Measurements from ENCODE around the gene NRBP1.

- TF ChIP-seq HDAC2 (IDR thresholded peaks at IDR 0.05; ENCODE audit: borderline replicate concordance in 1 of 2, low read depth in 2 of 2, low read length in 2 of 2) (no peak), KDM4A (IDR thresholded peaks at IDR 0.05; ENCODE audit: low read depth, low read length, severe bottlenecking) (no peak), FOSL1 (IDR thresholded peaks at IDR 0.05; ENCODE audit: insufficient read depth, low read depth, low read length) (no peak), POLR2AphosphoS5 (IDR thresholded peaks at IDR 0.05; ENCODE audit: low read depth, low read length) (no peak)
- TF ChIP-seq, protein P1, sequence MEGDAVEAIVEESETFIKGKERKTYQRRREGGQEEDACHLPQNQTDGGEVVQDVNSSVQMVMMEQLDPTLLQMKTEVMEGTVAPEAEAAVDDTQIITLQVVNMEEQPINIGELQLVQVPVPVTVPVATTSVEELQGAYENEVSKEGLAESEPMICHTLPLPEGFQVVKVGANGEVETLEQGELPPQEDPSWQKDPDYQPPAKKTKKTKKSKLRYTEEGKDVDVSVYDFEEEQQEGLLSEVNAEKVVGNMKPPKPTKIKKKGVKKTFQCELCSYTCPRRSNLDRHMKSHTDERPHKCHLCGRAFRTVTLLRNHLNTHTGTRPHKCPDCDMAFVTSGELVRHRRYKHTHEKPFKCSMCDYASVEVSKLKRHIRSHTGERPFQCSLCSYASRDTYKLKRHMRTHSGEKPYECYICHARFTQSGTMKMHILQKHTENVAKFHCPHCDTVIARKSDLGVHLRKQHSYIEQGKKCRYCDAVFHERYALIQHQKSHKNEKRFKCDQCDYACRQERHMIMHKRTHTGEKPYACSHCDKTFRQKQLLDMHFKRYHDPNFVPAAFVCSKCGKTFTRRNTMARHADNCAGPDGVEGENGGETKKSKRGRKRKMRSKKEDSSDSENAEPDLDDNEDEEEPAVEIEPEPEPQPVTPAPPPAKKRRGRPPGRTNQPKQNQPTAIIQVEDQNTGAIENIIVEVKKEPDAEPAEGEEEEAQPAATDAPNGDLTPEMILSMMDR (IDR thresholded peaks at IDR 0.05; ENCODE audit: control extremely low read depth in 1 of 3, insufficient read depth in 1 of 3, low read depth in 1 of 3, low read length in 3 of 3), result no peak
- TF ChIP-seq, protein P2, sequence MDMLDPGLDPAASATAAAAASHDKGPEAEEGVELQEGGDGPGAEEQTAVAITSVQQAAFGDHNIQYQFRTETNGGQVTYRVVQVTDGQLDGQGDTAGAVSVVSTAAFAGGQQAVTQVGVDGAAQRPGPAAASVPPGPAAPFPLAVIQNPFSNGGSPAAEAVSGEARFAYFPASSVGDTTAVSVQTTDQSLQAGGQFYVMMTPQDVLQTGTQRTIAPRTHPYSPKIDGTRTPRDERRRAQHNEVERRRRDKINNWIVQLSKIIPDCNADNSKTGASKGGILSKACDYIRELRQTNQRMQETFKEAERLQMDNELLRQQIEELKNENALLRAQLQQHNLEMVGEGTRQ (IDR thresholded peaks at IDR 0.05; ENCODE audit: low read length), result no peak
Measured at GRCh38 chr2:27416151-27416550, 12.3 kb upstream of the NRBP1 start.

Data from H1 (cell line).